ENCODE measurements around the gene PNMA8A.
"Not testable (repeated sequence)": the region's sequence is repeated elsewhere in the genome, so short reads cannot be mapped to it uniquely, and the experiment has no call there.

The PNMA8A gene

DNA sequence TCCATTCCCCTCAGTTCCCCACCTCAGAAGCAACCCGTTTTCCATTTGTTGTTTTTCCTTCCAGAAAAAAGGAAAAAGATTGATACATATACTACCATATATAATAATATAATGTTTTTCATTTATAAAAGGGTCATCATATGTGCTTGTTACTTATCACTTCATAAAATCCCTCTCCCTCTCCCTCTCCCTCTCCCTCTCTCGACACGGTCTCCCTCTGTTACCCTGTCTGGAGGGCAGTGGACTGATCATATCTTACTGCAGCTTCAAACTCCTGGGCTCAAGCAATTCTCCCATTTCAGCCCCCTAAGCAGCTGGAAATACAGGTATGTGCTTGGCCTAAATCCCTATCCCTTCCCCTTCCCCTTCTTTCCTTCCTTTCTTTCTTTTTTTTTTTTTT is 17.1 kb downstream of the PNMA8A start:
- DNase-seq (ENCODE audit: insufficient read length) (no peak), FAIRE-seq (no peak)
- TF ChIP-seq POLR2A (IDR thresholded peaks at IDR 0.05; ENCODE audit: low read depth, low read length) (no peak), TAF1 (IDR thresholded peaks at IDR 0.05; ENCODE audit: borderline replicate concordance, low read depth, low read length) (no peak), POLR2AphosphoS5 (IDR thresholded peaks at IDR 0.05; ENCODE audit: low read depth, low read length) (no peak)

DNA sequence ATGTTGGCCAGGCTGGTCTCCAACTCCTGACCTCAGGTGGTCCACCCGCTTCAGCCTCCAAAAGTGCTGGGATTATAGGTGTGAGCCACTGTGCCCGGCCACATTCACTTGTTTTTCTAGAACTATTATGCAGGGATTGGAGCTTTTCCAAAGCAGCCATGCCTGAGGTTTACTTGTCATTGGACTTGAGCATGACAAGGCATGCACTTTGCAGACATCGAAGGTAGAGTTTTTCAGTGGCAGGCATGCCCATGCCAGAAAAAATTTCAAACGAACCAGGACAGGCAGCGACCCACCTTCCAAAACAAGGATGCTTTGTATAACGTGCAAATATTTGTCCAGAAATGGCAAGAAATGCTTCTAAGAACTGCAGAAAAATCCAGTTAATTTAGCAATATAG is 17.7 kb downstream of the PNMA8A start:
- no peak for FAIRE-seq
- TF ChIP-seq POLR2AphosphoS5 (IDR thresholded peaks at IDR 0.05; ENCODE audit: low read depth, low read length): no peak
- TF ChIP-seq POLR2A (IDR thresholded peaks at IDR 0.05; ENCODE audit: low read depth, low read length): no peak
- TF ChIP-seq TAF1 (IDR thresholded peaks at IDR 0.05; ENCODE audit: borderline replicate concordance, low read depth, low read length): no peak
- no peak for DNase-seq (ENCODE audit: insufficient read length)

DNA sequence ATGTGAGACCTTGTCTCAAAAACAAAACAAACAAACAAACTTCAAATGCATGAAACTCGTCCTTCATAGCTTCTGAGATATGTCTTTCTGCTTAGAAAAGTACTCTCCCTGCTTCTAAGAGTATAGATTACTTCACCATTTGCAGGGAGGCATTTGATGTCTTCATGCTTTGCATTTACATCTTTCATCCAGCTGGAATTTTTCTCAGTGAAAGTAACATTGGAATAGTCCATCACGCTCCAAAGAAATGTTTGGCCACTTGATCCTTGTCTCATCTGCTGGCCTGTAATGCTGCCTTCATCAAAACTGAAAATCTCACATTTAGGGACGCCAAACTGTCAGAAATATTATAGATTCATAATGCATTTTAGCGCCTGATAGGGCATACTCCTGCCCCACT is 19.2 kb downstream of the PNMA8A start:
- no peak for DNase-seq (ENCODE audit: insufficient read length)
- no peak for FAIRE-seq
- TF ChIP-seq POLR2A (IDR thresholded peaks at IDR 0.05; ENCODE audit: low read depth, low read length) (no peak), POLR2AphosphoS5 (IDR thresholded peaks at IDR 0.05; ENCODE audit: low read depth, low read length) (no peak), TAF1 (IDR thresholded peaks at IDR 0.05; ENCODE audit: borderline replicate concordance, low read depth, low read length) (no peak)

DNA sequence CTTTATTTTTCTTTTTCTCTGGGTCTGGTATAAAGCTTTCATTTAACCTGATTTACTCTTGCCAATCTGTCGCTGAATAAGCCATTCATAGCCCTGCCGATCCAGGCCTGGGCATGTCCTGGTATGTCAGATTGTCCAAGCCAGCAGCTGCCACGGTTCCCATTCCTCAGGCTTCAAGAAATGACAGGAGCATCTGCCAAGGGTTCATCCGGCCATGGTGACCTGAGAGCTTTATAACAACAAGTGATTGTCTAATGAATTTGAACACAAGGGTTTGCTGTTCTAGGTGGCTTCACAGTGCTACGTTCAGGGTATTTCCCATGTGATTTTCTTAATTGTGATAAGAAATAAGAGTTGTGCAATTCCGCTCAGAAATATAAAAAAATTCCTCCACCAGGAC is 20.0 kb downstream of the PNMA8A start:
- TF ChIP-seq POLR2A (IDR thresholded peaks at IDR 0.05; ENCODE audit: low read depth, low read length) (no peak), TAF1 (IDR thresholded peaks at IDR 0.05; ENCODE audit: borderline replicate concordance, low read depth, low read length) (no peak), POLR2AphosphoS5 (IDR thresholded peaks at IDR 0.05; ENCODE audit: low read depth, low read length) (no peak)
- DNase-seq (ENCODE audit: insufficient read length): no peak
- no peak for FAIRE-seq

DNA sequence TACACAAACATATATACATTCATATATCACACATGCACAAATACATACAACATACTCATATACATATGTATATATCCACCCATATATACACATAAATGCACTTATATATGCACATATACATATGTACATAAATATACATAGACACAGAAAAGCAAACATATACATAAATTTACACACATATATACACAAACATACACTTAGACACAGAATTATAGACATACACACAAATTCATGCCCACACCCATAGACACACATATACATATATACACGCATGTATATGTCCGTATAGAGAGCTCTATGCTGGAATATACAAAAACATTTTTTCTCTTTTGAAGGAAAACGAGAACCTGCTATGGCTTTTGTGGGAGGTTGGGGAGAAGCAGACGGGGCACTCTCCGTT is 20.6 kb downstream of the PNMA8A start:
- TF ChIP-seq POLR2A (IDR thresholded peaks at IDR 0.05; ENCODE audit: low read depth, low read length): no peak
- no peak for TF ChIP-seq POLR2AphosphoS5 (IDR thresholded peaks at IDR 0.05; ENCODE audit: low read depth, low read length)
- TF ChIP-seq TAF1 (IDR thresholded peaks at IDR 0.05; ENCODE audit: borderline replicate concordance, low read depth, low read length): no peak
- no peak for FAIRE-seq

DNA sequence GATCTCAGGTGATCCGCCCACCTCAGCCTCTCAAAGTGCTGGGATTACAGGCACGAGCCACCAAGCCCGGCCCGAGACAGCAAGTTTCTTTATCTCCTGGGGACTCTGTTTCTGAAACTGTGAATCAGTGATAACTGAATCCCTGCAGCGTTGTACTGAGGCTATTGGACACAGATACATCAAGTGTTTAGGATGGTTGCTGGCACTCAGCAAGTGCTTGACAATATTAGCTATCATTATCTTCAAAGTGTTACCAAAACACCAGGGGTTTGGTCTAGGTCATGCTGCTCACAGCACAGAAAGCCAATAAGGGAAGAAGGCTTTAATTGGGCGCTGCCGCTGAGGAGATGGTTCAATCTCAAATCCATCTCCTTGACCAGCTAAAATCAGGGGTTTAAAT is 22.1 kb downstream of the PNMA8A start:
- no peak for TF ChIP-seq TAF1 (IDR thresholded peaks at IDR 0.05; ENCODE audit: borderline replicate concordance, low read depth, low read length)
- TF ChIP-seq POLR2AphosphoS5 (IDR thresholded peaks at IDR 0.05; ENCODE audit: low read depth, low read length): no peak
- no peak for TF ChIP-seq POLR2A (IDR thresholded peaks at IDR 0.05; ENCODE audit: low read depth, low read length)
- FAIRE-seq (no peak), DNase-seq (ENCODE audit: insufficient read length) (no peak)

More for the DNA sequence above, 20.6 kb downstream of the PNMA8A start:
- DNase-seq (ENCODE audit: insufficient read length): no peak

DNA sequence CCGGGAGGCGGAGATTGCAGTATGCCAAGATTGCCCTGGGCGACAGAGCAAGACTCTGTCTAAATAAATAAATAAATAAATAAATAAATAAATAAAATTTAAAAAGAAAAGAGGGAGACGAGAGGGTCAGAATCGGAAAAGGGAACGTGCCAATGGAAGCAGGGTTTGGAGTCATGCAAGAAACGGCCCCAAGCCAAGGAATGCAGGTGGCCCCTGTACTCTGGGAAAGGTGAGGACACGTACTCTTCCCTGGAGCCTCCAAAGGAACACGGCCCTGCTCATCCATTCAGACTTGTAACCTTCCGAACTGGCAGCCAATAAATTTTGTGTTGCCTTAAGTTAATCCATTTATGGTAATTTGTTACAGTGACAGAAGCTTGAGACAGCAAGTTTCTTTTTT is 22.8 kb downstream of the PNMA8A start:
- TF ChIP-seq POLR2AphosphoS5 (IDR thresholded peaks at IDR 0.05; ENCODE audit: low read depth, low read length) (no peak), POLR2A (IDR thresholded peaks at IDR 0.05; ENCODE audit: low read depth, low read length) (no peak), TAF1 (IDR thresholded peaks at IDR 0.05; ENCODE audit: borderline replicate concordance, low read depth, low read length) (no peak)
- FAIRE-seq (no peak), DNase-seq (ENCODE audit: insufficient read length) (no peak)

DNA sequence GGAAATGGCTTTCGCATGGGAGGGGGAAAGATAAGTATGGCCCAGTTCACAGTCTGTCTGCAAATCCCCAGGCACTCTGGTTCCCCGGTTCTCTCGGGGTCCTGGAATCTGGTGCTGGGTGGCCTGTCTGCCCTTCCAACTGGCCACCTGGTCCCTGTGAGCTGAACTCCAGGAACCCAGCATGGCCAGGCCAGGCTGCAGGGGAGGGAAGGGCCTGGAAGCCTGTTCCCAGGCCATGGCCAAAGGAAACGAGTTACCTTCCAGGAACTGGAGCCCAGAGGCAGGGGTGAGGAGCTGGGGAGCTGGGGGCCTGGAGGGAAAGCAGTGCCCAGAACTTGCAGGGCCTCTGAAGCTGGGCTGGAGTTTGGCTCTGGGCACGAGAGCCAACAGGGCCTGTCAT is 23.5 kb downstream of the PNMA8A start:
- DNase-seq (ENCODE audit: insufficient read length) (no peak), FAIRE-seq (no peak)
- TF ChIP-seq POLR2A (IDR thresholded peaks at IDR 0.05; ENCODE audit: low read depth, low read length) (no peak), POLR2AphosphoS5 (IDR thresholded peaks at IDR 0.05; ENCODE audit: low read depth, low read length) (no peak), TAF1 (IDR thresholded peaks at IDR 0.05; ENCODE audit: borderline replicate concordance, low read depth, low read length) (no peak)

DNA sequence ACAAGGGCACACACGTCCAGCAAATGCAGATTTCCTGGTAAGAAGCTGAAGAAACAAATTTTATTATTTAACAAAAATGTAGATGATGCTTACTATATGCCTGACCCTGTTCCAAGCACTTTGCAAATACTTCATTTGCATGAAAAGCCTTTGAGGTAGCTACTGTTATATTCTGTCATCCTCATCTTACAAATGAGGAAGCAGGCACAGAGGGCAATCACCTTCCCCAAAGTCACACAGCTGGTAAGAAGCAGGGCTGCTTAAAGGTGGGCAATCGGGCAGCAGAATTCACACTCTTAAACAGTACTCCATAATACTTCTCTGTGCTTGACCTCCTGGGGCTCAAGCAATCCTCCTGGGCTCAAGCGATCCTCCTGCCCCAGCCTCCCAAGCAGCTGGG is 24.4 kb downstream of the PNMA8A start:
- DNase-seq (ENCODE audit: insufficient read length) (no peak), FAIRE-seq (no peak)
- TF ChIP-seq TAF1 (IDR thresholded peaks at IDR 0.05; ENCODE audit: borderline replicate concordance, low read depth, low read length): no peak
- TF ChIP-seq POLR2A (IDR thresholded peaks at IDR 0.05; ENCODE audit: low read depth, low read length): no peak
- no peak for TF ChIP-seq POLR2AphosphoS5 (IDR thresholded peaks at IDR 0.05; ENCODE audit: low read depth, low read length)

DNA sequence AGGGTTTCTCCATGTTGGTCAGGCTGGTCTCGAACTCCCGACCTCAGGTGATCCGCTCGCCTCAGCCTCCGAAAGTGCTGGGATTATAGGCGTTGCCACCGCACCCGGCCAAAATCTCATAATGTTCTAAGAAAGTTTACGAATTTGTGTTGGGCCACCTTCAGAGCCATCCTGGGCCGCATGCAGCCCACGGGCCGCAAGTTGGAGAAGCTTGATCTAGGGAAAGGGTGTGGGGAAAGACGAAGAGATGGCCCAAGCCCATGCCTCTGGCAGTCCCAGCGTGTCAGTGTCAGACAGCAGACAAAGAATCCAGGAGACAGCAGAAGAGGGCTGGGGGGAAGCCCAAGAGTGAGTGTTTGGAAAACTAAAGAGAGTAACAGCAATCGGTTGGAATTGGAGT is 25.3 kb downstream of the PNMA8A start:
- TF ChIP-seq POLR2AphosphoS5 (IDR thresholded peaks at IDR 0.05; ENCODE audit: low read depth, low read length) (no peak), POLR2A (IDR thresholded peaks at IDR 0.05; ENCODE audit: low read depth, low read length) (no peak), TAF1 (IDR thresholded peaks at IDR 0.05; ENCODE audit: borderline replicate concordance, low read depth, low read length) (no peak)
- FAIRE-seq: no peak
- no peak for DNase-seq (ENCODE audit: insufficient read length)

DNA sequence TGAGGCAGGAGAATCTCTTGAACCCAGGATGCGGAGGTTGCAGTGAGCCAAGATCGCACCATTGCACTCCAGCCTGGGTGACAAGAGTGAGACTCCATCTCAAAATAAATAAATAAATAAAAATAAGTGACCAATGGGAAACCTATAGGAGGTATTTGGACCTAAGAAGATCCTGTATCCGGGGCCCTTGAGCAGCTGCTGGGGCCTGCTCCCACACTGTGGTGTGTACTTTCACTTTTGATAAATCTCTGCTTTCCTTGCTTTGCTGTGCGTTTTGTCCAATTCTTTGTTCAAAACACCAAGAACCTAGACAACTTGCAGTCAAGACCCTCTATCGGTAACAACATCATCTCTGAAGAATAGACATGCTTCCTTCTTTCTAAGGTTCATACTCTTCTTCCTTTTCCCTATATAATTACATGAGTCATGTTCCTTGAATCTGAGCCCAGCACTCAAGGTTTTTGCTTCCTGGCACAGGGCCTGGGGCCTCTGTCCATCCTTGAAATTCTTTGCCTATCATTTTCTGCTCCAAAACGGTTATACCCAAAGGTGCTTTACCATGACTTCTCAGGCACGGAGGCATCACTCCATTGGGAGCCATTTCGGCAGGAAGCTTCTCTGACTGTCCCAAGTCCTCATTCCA is 28.4 kb downstream of the PNMA8A start:
- DNase-seq (ENCODE audit: insufficient read length) (no peak), FAIRE-seq (no peak)
- no peak for TF ChIP-seq POLR2A (IDR thresholded peaks at IDR 0.05; ENCODE audit: low read depth, low read length)
- TF ChIP-seq POLR2AphosphoS5 (IDR thresholded peaks at IDR 0.05; ENCODE audit: low read depth, low read length): no peak
- no peak for TF ChIP-seq TAF1 (IDR thresholded peaks at IDR 0.05; ENCODE audit: borderline replicate concordance, low read depth, low read length)

DNA sequence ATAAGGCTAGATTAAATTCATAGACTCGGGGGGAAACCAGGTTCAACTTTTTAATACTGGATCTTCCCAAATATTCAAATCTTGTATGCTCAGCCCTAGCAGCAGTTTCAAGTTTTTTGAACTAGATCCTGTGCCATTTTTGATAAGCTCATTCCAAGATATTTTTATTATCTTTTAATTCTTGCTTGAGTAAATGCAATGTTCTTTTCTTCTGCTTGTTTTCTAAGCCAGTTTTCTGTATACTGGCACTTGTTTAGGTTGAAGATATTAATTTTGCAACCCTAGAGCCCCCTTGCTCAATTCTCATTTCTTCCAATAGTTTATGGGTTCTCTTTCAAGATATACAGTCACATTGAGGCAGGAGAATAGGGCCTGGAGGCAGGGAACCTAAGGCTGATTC is 29.5 kb downstream of the PNMA8A start:
- FAIRE-seq: no peak
- no peak for DNase-seq (ENCODE audit: insufficient read length)
- no peak for TF ChIP-seq POLR2A (IDR thresholded peaks at IDR 0.05; ENCODE audit: low read depth, low read length)
- TF ChIP-seq TAF1 (IDR thresholded peaks at IDR 0.05; ENCODE audit: borderline replicate concordance, low read depth, low read length): no peak
- TF ChIP-seq POLR2AphosphoS5 (IDR thresholded peaks at IDR 0.05; ENCODE audit: low read depth, low read length): no peak

DNA sequence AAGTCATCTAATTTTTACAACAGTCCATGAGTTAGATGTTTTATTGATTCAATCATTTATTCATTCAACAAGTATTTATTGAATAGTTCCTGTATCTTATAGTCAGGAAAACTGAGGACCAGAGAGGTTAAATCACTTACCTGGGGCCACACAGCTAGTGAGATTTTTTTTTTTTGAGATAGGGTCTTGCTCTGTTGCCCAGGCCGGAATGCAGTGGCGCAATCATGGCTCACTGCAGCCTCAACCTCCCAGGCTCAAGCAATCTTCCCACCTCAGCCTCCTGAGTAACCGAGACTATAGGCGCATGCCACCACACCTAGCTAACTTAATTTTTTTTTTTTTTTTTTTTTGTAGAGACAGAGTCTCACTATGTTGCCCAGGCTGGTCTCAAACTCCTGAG is 35.7 kb downstream of the PNMA8A start:
- not testable (repeated sequence) for DNase-seq (ENCODE audit: insufficient read length); FAIRE-seq
